Adrenal gland (tissue), 12 donors: ENCODE results near the gene RBM4B. TPM values are rescaled to one million over a fixed set of nuclear protein-coding genes. Genes with fewer than 3 reads are reported as not detected.

Experiments used
- DNase-seq, 7 donors: peaks; one replicate each; pipeline ENCODE4 v3.0.0-alpha.2; 2019 to 2020
- H3K27ac ChIP-seq, 5 donors: fragments of 200-600 bp; sonication (generic) in 4 of 5; 1 replicate in 3 of 5; 2 replicates in 2 of 5; pipeline versions ENCODE4 v1.5.1 to v1.8.0; 2016 to 2020; ENCODE audit warnings: mild to moderate bottlenecking in 1 of 5
- H3K27me3 ChIP-seq: fragments of 200-600 bp; 2 replicates; pipeline ENCODE4 v1.8.0; 2021
- H3K36me3 ChIP-seq, 2 donors: fragments of 200-600 bp; replicated peaks in 1 of 2; 1 replicate in 1 of 2; 2 replicates in 1 of 2; pipeline versions ENCODE4 v1.5.1 to v1.8.0; 2018 to 2022
- H3K4me1 ChIP-seq, 2 donors: fragments of 200-600 bp; replicated peaks in 1 of 2; 1 replicate in 1 of 2; 2 replicates in 1 of 2; pipeline versions ENCODE4 v1.5.1 to v1.8.0; 2018 to 2021
- H3K4me3 ChIP-seq, 4 donors: fragments of 200-600 bp; sonication (generic) in 3 of 4; one replicate each; pipeline ENCODE4 v1.5.1; 2016 to 2018
- H3K9me3 ChIP-seq, 3 donors: fragments of 200-600 bp; sonication (generic) in 1 of 3; replicated peaks in 1 of 3; 1 replicate in 2 of 3; 2 replicates in 1 of 3; pipeline versions ENCODE4 v1.5.1 to v1.8.0; 2016 to 2021
- CTCF ChIP-seq, 6 experiments: fragments of 450-650 bp in 4 of 6; fragments of 200-600 bp in 2 of 6; sonication (generic) in 1 of 6; IDR thresholded peaks; 1 replicate in 5 of 6; 2 replicates in 1 of 6; pipeline versions ENCODE4 v1.5.1 to v1.8.0; 2016 to 2021; ENCODE audit warnings: antibody characterized with exemption in 6 of 6, mild to moderate bottlenecking in 2 of 6, moderate library complexity in 1 of 6
- POLR2A ChIP-seq, 2 donors: fragments of 450-650 bp; IDR thresholded peaks; one replicate each; pipeline ENCODE4 v1.6.1; 2017; ENCODE audit warnings: antibody characterized with exemption in 2 of 2, mild to moderate bottlenecking in 2 of 2, moderate library complexity in 1 of 2
- WGBS, 4 donors: extraction: QIAGEN DNeasy Blood & Tissue Kit in 2 of 4; methylation state at CpG; one replicate each; pipeline versions ENCODE4 v1.1.5 to v1.1.7; 2013 to 2017; 5-methylcytosine and 5-hydroxymethylcytosine counted together
- intact Hi-C, 2 donors: fragments of 100-400 bp; cut with DNase I; formaldehyde crosslinking; loops; one replicate each; pipeline versions ENCODE4 v1.14.1 to v1.15.0; 2022 to 2023
- polyA plus RNA-seq, 3 donors: library from polyadenylated mRNA; stranded (reverse); fragments of 200-250 nt in 2 of 3; fragments of 350-450 nt in 1 of 3; fragmentation: Illumina TruSeq in 1 of 3; extraction: RNeasy Lipid Tissue Mini Kit (QIAGEN cat#74804) in 1 of 3; gene quantifications; one replicate each; pipeline ENCODE4 v1.2.3, GENCODE V29; 2013 to 2014
- total RNA-seq, 9 donors: library from RNA; depleted of rRNA in 4 of 9; stranded (reverse); fragments of >200 nt in 4 of 9; fragments of 120-200 nt in 1 of 9; fragmentation: NEBNext Ultra II Directional in 1 of 9; extraction: Animal tissue kit (Norgen Biotek cat#: 25700) in 1 of 9; gene quantifications; one replicate each; pipeline versions ENCODE4 v1.1.0 to v1.2.4, GENCODE V29; 2013 to 2023
- donor health status: healthy with polysubstance abuse.
- donor health status: Bipolar disorder and iron deficiency.
- donor health status: DM: yes; HTN: yes; CAD: no.
- donor health status: DM: no; HTN: no; CAD: no.
- donor health status: DM: no; HTN: no; CAD: no.
- donor health status: DM: yes; HTN: yes; CAD: no.

Gene RBM4B
- total and polyA plus RNA-seq, 12 donors = 9.9 to 40.3 (median 20.6) TPM

- 91 to 96% (median 93%) methylated on average over 9 to 18 of the region's 18 CpGs for WGBS, 4 donors
- TF ChIP-seq POLR2A (IDR thresholded peaks at IDR 0.05) = no peak
- TF ChIP-seq CTCF (IDR thresholded peaks at IDR 0.05) = no peak
- no peaks in the 10 kb centered on the region for H3K9me3 ChIP-seq
- H3K4me3 ChIP-seq = no peak overlapping the region
- DNase-seq = no peak
- intact Hi-C loops = loop anchor here (5.0 to 10.0 kb wide), 3 partner anchors 125 to 282 kb away; partner anchors contain the start of gene C11orf86 (in 1 of the 2)
- H3K27me3 ChIP-seq = no peaks in the 10 kb centered on the region
- no peak overlapping the region for H3K27ac ChIP-seq
- H3K36me3 ChIP-seq = peaks cover 0 to 15% of the 10 kb centered on the region in 2 donors
- peaks cover 3 to 10% of the 10 kb centered on the region in 2 donors for H3K4me1 ChIP-seq
Measured at GRCh38 chr11:66692446-66692845, 14.8 kb upstream of the RBM4B start.

GRCh38 chr11:66691311-66691980 lies 13.8 kb upstream of the RBM4B start:
- no peaks in the 10 kb centered on the region for H3K9me3 ChIP-seq
- intact Hi-C loops = loop anchor here (5.0 to 10.0 kb wide), 3 partner anchors 126 to 283 kb away; partner anchors contain the start of gene C11orf86 (in 1 of the 2)
- H3K27me3 ChIP-seq = no peaks in the 10 kb centered on the region
- no peak for TF ChIP-seq CTCF (IDR thresholded peaks at IDR 0.05)
- TF ChIP-seq POLR2A (IDR thresholded peaks at IDR 0.05) = no peak
- H3K27ac ChIP-seq = no peak overlapping the region
- no peak overlapping the region for H3K4me3 ChIP-seq
- H3K36me3 ChIP-seq = peaks cover 0 to 15% of the 10 kb centered on the region in 2 donors
- H3K4me1 ChIP-seq = peaks cover 3 to 10% of the 10 kb centered on the region in 2 donors
- 89 to 93% (median 93%) methylated on average over 12 to 38 of the region's 38 CpGs for WGBS, 4 donors
- DNase-seq = peak in 1 of 7 donors; percentile 47

GRCh38 chr11:66689661-66690590 lies 12.2 kb upstream of the RBM4B start:
- no peaks in the 10 kb centered on the region for H3K27me3 ChIP-seq
- intact Hi-C loops = loop anchor here (5.0 to 10.0 kb wide), 3 partner anchors 127 to 285 kb away; partner anchors contain the start of gene C11orf86 (in 1 of the 2)
- peaks cover 3 to 10% of the 10 kb centered on the region in 2 donors for H3K4me1 ChIP-seq
- DNase-seq = no peak
- no peak overlapping the region for H3K4me3 ChIP-seq
- WGBS, 4 donors = 90 to 94% (median 93%) methylated on average over 9 to 32 of the region's 32 CpGs
- H3K36me3 ChIP-seq = peaks cover 0 to 15% of the 10 kb centered on the region in 2 donors
- no peaks in the 10 kb centered on the region for H3K9me3 ChIP-seq
- no peak for TF ChIP-seq CTCF (IDR thresholded peaks at IDR 0.05)
- no peak for TF ChIP-seq POLR2A (IDR thresholded peaks at IDR 0.05)
- no peak overlapping the region for H3K27ac ChIP-seq
